ENCODE results near the gene ALCAM. TPM values are rescaled to one million over a fixed set of nuclear protein-coding genes. Genes with fewer than 3 reads are reported as not detected.

ALCAM gene
- polyA plus RNA-seq, 1 of the 3 experiments (the other 2 are of a cell fraction) = 58.3 TPM

- Histone ChIP-seq H3K27ac (ENCODE audit: low read depth in 2 of 2, low read length in 1 of 2) (peak overlapping the region; percentile 79 to 93), H4K20me1 (ENCODE audit: insufficient read depth) (0 out of 2 replicates have a peak, but pooled peaks cover 4% of the 10 kb centered on the region), H3K9me2 (no peaks in the 10 kb centered on the region), H3K36me3 (replicated peaks in 1 of 2; ENCODE audit: control insufficient read depth in 1 of 2, insufficient read depth in 2 of 2, low read length in 1 of 2) (peaks cover 0 to 5% of the 10 kb centered on the region in 2 experiments), H3K4me3 (ENCODE audit: low read depth in 2 of 2, low read length in 1 of 2) (peak overlapping the region; percentile 94 to 99), H3K9me3 (no peaks in the 10 kb centered on the region), H3K9ac (peak overlapping the region; percentile 82), H3F3A (replicated peaks; ENCODE audit: insufficient read depth) (peaks cover 39% of the 10 kb centered on the region), H3K4me1 (ENCODE audit: control insufficient read depth in 1 of 2, insufficient read depth in 2 of 2, low read depth in 1 of 2, low read length in 1 of 2) (peaks cover 11 to 21% of the 10 kb centered on the region in 2 experiments; a peak in 2 of 4 replicates), H3K79me2 (ENCODE audit: insufficient read depth) (peaks cover 59% of the 10 kb centered on the region), H3K4me2 (peak overlapping the region; percentile 87), H3K27me3 (ENCODE audit: insufficient read depth) (no peaks in the 10 kb centered on the region), H2AFZ (ENCODE audit: low read depth) (peak overlapping the region; percentile 75; the same call in 1 of the 2 replicates)
- peak; percentile 49 for DNase-seq
- ChIA-PET CTCF (interaction anchor here (0.8 to 8.2 kb wide), 12 partner anchors 8 to 1265 kb away, joined by 3 to 63 read pairs (median 5); no protein-coding TSS in a partner anchor), POLR2A (no interaction called here)
- WGBS (ENCODE audit: low lambda C conversion rate) = under 1% methylated on average over 29 of the region's 37 CpGs
- TF ChIP-seq SIN3A (IDR thresholded peaks at IDR 0.05; ENCODE audit: borderline replicate concordance, low read depth, low read length) (no peak), ZBTB33 (IDR thresholded peaks at IDR 0.05; ENCODE audit: borderline replicate concordance, low read depth) (no peak), MEF2A (IDR thresholded peaks at IDR 0.05; ENCODE audit: borderline replicate concordance, low read depth) (no peak), RXRA (IDR thresholded peaks at IDR 0.05; ENCODE audit: borderline replicate concordance, low read depth) (no peak), ELF1 (IDR thresholded peaks at IDR 0.05) (no peak), GABPA (IDR thresholded peaks at IDR 0.05; ENCODE audit: low read depth) (no peak), TAF1 (IDR thresholded peaks at IDR 0.05; ENCODE audit: borderline replicate concordance, low read depth, low read length) (no peak), CHD2 (IDR thresholded peaks at IDR 0.05; ENCODE audit: low read length, partially characterized antibody) (no peak), NRF1 (IDR thresholded peaks at IDR 0.05; ENCODE audit: low read depth, low read length) (no peak), MAX (IDR thresholded peaks at IDR 0.05; ENCODE audit: low read depth) (0 out of 2 replicates have a peak, but pooled peaks have one; percentile 5), FOXJ3 (CRISPR knock-in tag; IDR thresholded peaks at IDR 0.05) (no peak), IRF3 (IDR thresholded peaks at IDR 0.05; ENCODE audit: low read depth, low read length) (no peak), EZH2phosphoT487 (IDR thresholded peaks at IDR 0.05; ENCODE audit: borderline replicate concordance, low read depth) (no peak), TCF12 (IDR thresholded peaks at IDR 0.05) (no peak), USF2 (IDR thresholded peaks at IDR 0.05; ENCODE audit: borderline replicate concordance, low read depth, low read length) (no peak), PBX3 (IDR thresholded peaks at IDR 0.05) (no peak), EP300 (IDR thresholded peaks at IDR 0.05; ENCODE audit: borderline replicate concordance in 1 of 2, low read depth in 1 of 2, low read length in 1 of 2) (peak in 1 of 2 experiments; percentile 12; a peak in 1 of 4 replicates), RAD21 (IDR thresholded peaks at IDR 0.05; ENCODE audit: low read length) (peak; percentile 8; the same call in 1 of the 2 replicates), SMC3 (IDR thresholded peaks at IDR 0.05; ENCODE audit: low read depth, low read length) (no peak; the same call in 1 of the 2 replicates)
These were observed 901 bp downstream of the ALCAM start for GRCh38 chr3:105367406-105368213.

Data from SK-N-SH (cell line).